GM23248 (cell line): ENCODE measurements around the gene EIPR1. TPM values are rescaled to one million over a fixed set of nuclear protein-coding genes. Genes with fewer than 3 reads are reported as not detected.

Source experiments
- DNase-seq: peaks from one replicate; pipeline ENCODE4 v3.0.0-alpha.2; 2015
- H2AFZ ChIP-seq: fragments of 200-600 bp; sonication (generic); 2 replicates; pipeline ENCODE4 v1.6.1; 2016; ENCODE audit warnings: antibody characterized with exemption
- H3F3A ChIP-seq: fragments of 200-600 bp; sonication (generic); 2 replicates; pipeline ENCODE4 v1.6.1; 2016; ENCODE audit warnings: mild to moderate bottlenecking, antibody characterized with exemption, mixed run types; ENCODE audit not compliant: insufficient read depth
- H3K27ac ChIP-seq: fragments of 200-600 bp; sonication (generic); 2 replicates; pipeline ENCODE4 v1.5.1; 2016; ENCODE audit warnings: mild to moderate bottlenecking
- H3K27me3 ChIP-seq: fragments of 200-600 bp; sonication (generic); replicated peaks from 2 replicates; pipeline ENCODE4 v1.6.1; 2016; ENCODE audit warnings: mild to moderate bottlenecking; ENCODE audit not compliant: insufficient read depth
- H3K36me3 ChIP-seq: fragments of 200-600 bp; sonication (generic); 2 replicates; pipeline ENCODE4 v1.6.1; 2016; ENCODE audit warnings: low read depth, mild to moderate bottlenecking
- H3K4me1 ChIP-seq: fragments of 200-600 bp; sonication (generic); 2 replicates; pipeline ENCODE4 v1.6.1; 2016; ENCODE audit warnings: mild to moderate bottlenecking; ENCODE audit not compliant: insufficient read depth
- H3K4me2 ChIP-seq: fragments of 200-600 bp; sonication (generic); one replicate; pipeline ENCODE4 v1.6.1; 2016; ENCODE audit warnings: mild to moderate bottlenecking; ENCODE audit not compliant: unreplicated experiment
- H3K4me3 ChIP-seq: fragments of 200-600 bp; sonication (generic); 2 replicates; pipeline ENCODE4 v1.5.1; 2016; ENCODE audit warnings: mild to moderate bottlenecking
- H3K79me2 ChIP-seq: fragments of 200-600 bp; sonication (generic); 2 replicates; pipeline ENCODE4 v1.6.1; 2016; ENCODE audit warnings: mild to moderate bottlenecking; ENCODE audit not compliant: insufficient read depth
- H3K9ac ChIP-seq: fragments of 200-600 bp; sonication (generic); 2 replicates; pipeline ENCODE4 v1.6.1; 2016; ENCODE audit warnings: mild to moderate bottlenecking
- H3K9me2 ChIP-seq: fragments of 200-600 bp; sonication (generic); 2 replicates; pipeline ENCODE4 v1.6.1; 2016; ENCODE audit warnings: mixed run types, mild to moderate bottlenecking, moderate library complexity; ENCODE audit not compliant: insufficient read depth
- H3K9me3 ChIP-seq: fragments of 200-600 bp; sonication (generic); one replicate; pipeline ENCODE4 v1.6.1; 2017; ENCODE audit warnings: low read depth
- H4K20me1 ChIP-seq: fragments of 200-600 bp; sonication (generic); 2 replicates; pipeline ENCODE4 v1.6.0; 2016; ENCODE audit not compliant: insufficient read depth
- EZH2 ChIP-seq: fragments of 200-600 bp; sonication (generic); IDR thresholded peaks from 2 replicates; pipeline ENCODE4 v1.6.1; 2018; ENCODE audit warnings: antibody characterized with exemption, mild to moderate bottlenecking; ENCODE audit not compliant: insufficient read depth, poor library complexity, severe bottlenecking
- EZH2phosphoT487 ChIP-seq: fragments of 200-600 bp; sonication (generic); IDR thresholded peaks from 2 replicates; pipeline ENCODE4 v1.6.1; 2018; ENCODE audit warnings: antibody characterized with exemption, moderate library complexity, mild to moderate bottlenecking, low read depth; ENCODE audit not compliant: insufficient read depth
- WGBS, 2 experiments: methylation state at CpG; one replicate each; pipeline ENCODE4 v1.1.6; 2015 to 2017; ENCODE audit warnings: low lambda C conversion rate in 2 of 2, low coverage in 1 of 2; ENCODE audit errors: missing lambda C conversion rate in 2 of 2; 5-methylcytosine and 5-hydroxymethylcytosine counted together
- in situ Hi-C: fragments of 300-500 bp; cut with MboI; formaldehyde crosslinking; loops from 2 replicates; pipeline ENCODE4 v1.15.0; 2020
- polyA plus RNA-seq: library from polyadenylated mRNA; unstranded; fragments of >200 nt; fragmentation: Nextera tagmentation; extraction: Ambion mirVana; gene quantifications from 2 replicates; pipeline ENCODE4 v1.2.1, GENCODE V29; 2016
- total RNA-seq: library from RNA; depleted of rRNA; stranded (reverse); fragments of >200 nt; shearing (Covaris generic); gene quantifications from 2 replicates; pipeline ENCODE4 v1.2.3, GENCODE V29; 2014

Gene EIPR1
- total and polyA plus RNA-seq, 2 experiments from 2014 or later = 20.2 to 46.5 TPM

DNA sequence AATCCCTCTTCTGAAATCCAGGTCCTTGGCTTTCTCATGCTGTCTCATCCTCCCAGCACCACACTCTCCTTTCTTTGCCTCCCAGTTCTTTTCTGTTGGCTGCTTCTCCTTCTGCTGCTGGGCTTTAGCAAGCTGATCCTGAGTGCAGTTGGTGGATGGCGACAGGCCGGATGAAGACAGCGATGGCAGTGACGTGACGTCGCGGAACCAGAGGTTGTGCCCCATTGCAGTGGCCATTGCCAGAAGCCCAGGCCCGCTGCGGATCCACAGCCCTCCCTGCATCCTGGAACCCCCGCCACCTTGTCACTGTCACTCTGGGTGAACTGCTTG, 75.2 kb downstream of the EIPR1 start:
- H3K27ac ChIP-seq = no peak overlapping the region
- H2AFZ ChIP-seq = no peak overlapping the region
- 95 to 98% methylated on average over 10 of the region's 10 CpGs for WGBS, 2 experiments
- no peaks in the 10 kb centered on the region for H3K36me3 ChIP-seq
- DNase-seq = no peak
- no peaks in the 10 kb centered on the region for H3K9me2 ChIP-seq
- H4K20me1 ChIP-seq = no peaks in the 10 kb centered on the region
- in situ Hi-C loops = no loop called here
- H3K4me3 ChIP-seq = no peak overlapping the region
- no peaks in the 10 kb centered on the region; the same call in 1 of the 2 replicates for H3F3A ChIP-seq
- no peak overlapping the region for H3K9ac ChIP-seq
- no peak for TF ChIP-seq EZH2phosphoT487
- TF ChIP-seq EZH2 = no peak
- H3K9me3 ChIP-seq = no peaks in the 10 kb centered on the region
- no peak overlapping the region for H3K4me2 ChIP-seq
- no peaks in the 10 kb centered on the region; the same call in 1 of the 2 replicates for H3K79me2 ChIP-seq
- no peaks in the 10 kb centered on the region for H3K27me3 ChIP-seq
- no peaks in the 10 kb centered on the region for H3K4me1 ChIP-seq

- no peaks in the 10 kb centered on the region for H3K27me3 ChIP-seq
- H3F3A ChIP-seq = no peaks in the 10 kb centered on the region; the same call in 1 of the 2 replicates
- DNase-seq = no peak
- no peak overlapping the region for H2AFZ ChIP-seq
- H3K9ac ChIP-seq = no peak overlapping the region
- 89 to 94% methylated on average over 6 of the region's 6 CpGs for WGBS, 2 experiments
- TF ChIP-seq EZH2 (no peak), EZH2phosphoT487 (no peak)
- in situ Hi-C loops = no loop called here
- no peaks in the 10 kb centered on the region; the same call in 1 of the 2 replicates for H3K79me2 ChIP-seq
- no peaks in the 10 kb centered on the region for H3K9me3 ChIP-seq
- no peak overlapping the region for H3K27ac ChIP-seq
- H3K4me1 ChIP-seq = no peaks in the 10 kb centered on the region
- no peak overlapping the region for H3K4me2 ChIP-seq
- H4K20me1 ChIP-seq = no peaks in the 10 kb centered on the region
- H3K36me3 ChIP-seq = no peaks in the 10 kb centered on the region
- H3K4me3 ChIP-seq = no peak overlapping the region
- no peaks in the 10 kb centered on the region for H3K9me2 ChIP-seq
Observed at GRCh38 chr2:3301001-3301400, 76.6 kb downstream of the EIPR1 start.

DNA sequence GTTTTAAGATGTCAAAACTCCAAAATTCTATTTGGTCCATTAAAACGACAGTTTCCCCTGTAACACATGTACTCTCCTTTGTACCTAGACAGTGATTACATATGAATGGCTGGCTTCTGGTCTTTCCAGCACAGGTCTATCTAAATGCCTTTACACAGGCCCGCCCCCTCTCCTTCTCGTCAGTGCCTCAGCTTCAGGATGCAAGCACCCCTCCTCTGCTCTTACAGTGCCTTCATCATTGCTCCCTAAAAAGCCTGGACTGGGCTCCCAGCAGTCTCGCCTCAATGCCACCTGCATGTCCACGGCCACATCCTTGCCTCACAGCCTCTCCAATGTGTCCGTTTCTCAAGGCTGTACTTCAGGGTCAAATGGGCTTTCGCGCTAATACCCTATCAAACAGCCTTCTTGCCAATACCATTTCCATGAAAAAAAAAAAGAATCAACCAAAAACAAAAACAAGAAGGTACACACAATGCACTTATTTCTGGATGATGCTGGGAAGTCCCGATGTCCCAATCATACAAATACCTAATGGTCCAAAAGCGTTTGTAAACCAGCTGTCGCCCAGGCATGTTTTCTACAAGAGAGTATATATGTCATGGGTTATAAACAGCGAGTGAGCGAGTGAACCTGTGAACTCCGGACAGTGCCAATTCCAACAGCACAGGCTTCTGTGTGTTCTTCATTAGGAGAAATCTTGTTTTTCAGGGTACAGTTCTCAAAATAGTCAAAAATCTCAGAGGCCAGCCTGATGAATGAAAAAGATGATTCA, 77.2 kb downstream of the EIPR1 start:
- TF ChIP-seq EZH2 = no peak
- TF ChIP-seq EZH2phosphoT487 = no peak
- Histone ChIP-seq H3F3A (no peaks in the 10 kb centered on the region; the same call in 1 of the 2 replicates), H3K27ac (no peak overlapping the region), H3K9ac (no peak overlapping the region), H3K36me3 (no peaks in the 10 kb centered on the region), H3K79me2 (no peaks in the 10 kb centered on the region; the same call in 1 of the 2 replicates), H3K4me2 (no peak overlapping the region), H3K4me3 (no peak overlapping the region), H3K27me3 (no peaks in the 10 kb centered on the region), H4K20me1 (no peaks in the 10 kb centered on the region), H3K9me3 (no peaks in the 10 kb centered on the region), H2AFZ (no peak overlapping the region), H3K9me2 (no peaks in the 10 kb centered on the region), H3K4me1 (no peaks in the 10 kb centered on the region)
- 87% methylated on average over 14 of the region's 14 CpGs for WGBS, 2 experiments
- DNase-seq = no peak
- in situ Hi-C loops = no loop called here

DNA sequence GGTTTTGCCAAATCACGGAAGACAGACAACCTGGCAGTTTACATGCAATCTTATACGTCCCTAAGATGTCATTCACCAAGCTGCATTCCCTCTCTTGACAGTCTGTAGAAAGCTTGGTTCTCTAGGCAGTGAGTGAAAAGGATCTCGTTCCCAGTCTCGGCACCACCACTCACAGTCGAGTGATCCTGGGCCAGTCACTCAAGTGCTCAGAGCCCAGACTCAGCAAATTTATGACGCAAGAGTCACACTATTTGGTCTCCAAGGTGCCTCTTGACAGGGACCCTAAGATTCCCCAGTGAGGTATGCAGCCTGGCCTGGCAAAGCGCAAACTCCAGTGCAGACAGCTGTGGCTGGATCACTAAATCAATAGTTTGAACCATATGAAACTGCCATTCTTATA, 77.9 kb downstream of the EIPR1 start:
- Histone ChIP-seq H3K9me3 (no peaks in the 10 kb centered on the region), H2AFZ (no peak overlapping the region), H3K4me3 (no peak overlapping the region), H3K9ac (no peak overlapping the region), H3K36me3 (no peaks in the 10 kb centered on the region), H3K4me2 (no peak overlapping the region), H3K79me2 (no peaks in the 10 kb centered on the region; the same call in 1 of the 2 replicates), H3K4me1 (no peaks in the 10 kb centered on the region), H3F3A (no peaks in the 10 kb centered on the region; the same call in 1 of the 2 replicates), H3K27me3 (no peaks in the 10 kb centered on the region), H4K20me1 (no peaks in the 10 kb centered on the region), H3K27ac (no peak overlapping the region), H3K9me2 (no peaks in the 10 kb centered on the region)
- 95 to 99% methylated on average over 7 of the region's 7 CpGs for WGBS, 2 experiments
- in situ Hi-C loops = no loop called here
- TF ChIP-seq EZH2 = no peak
- no peak for TF ChIP-seq EZH2phosphoT487
- DNase-seq = no peak
